OCI-M2 (cell line): ENCODE data around the gene ACSL5.
"Not testable (repeated sequence)": the region's sequence is repeated elsewhere in the genome, so short reads cannot be mapped to it uniquely, and the experiment has no call there.

Experiments
- DNase-seq: peaks from one replicate; lab custom pipeline; 2025; ENCODE audit not compliant: unreplicated experiment; lab: John Stamatoyannopoulos, UW

Gene ACSL5

GRCh38 chr10:112456533-112456932, 82.6 kb downstream of the ACSL5 start:
- DNase-seq = no peak

- DNase-seq = no peak
These were observed 86.5 kb downstream of the ACSL5 start for GRCh38 chr10:112460366-112460765.

- no peak for DNase-seq
These were observed 87.3 kb downstream of the ACSL5 start for GRCh38 chr10:112461029-112461887.

- DNase-seq = not testable (repeated sequence)
These were observed 90.2 kb downstream of the ACSL5 start for GRCh38 chr10:112464074-112464473.

GRCh38 chr10:112465299-112465883, 91.5 kb downstream of the ACSL5 start:
- DNase-seq = no peak

- no peak for DNase-seq
These were observed 92.9 kb downstream of the ACSL5 start for GRCh38 chr10:112466802-112467201.

GRCh38 chr10:112467541-112468075, 93.7 kb downstream of the ACSL5 start:
- DNase-seq = no peak

- DNase-seq = no peak
These were observed 98.1 kb downstream of the ACSL5 start for GRCh38 chr10:112471878-112472487.

- no peak for DNase-seq
These were observed 101.8 kb downstream of the ACSL5 start for GRCh38 chr10:112475575-112476218.
